Cardiac septum (tissue), 1 donor: ENCODE results near the gene NSMCE1. TPM values are rescaled to one million over a fixed set of nuclear protein-coding genes. Genes with fewer than 3 reads are reported as not detected.

Experiments
- DNase-seq: peaks from one replicate; pipeline ENCODE4 v3.0.0-alpha.2; 2020; ENCODE audit warnings: low spot score
- intact Hi-C: fragments of 100-400 bp; cut with DNase I; formaldehyde crosslinking; loops from one replicate; pipeline ENCODE4 v1.14.0; 2022
- long read RNA-seq: library from polyadenylated mRNA; unstranded; transcript quantifications from one replicate; pipeline ENCODE4 v2.0.0, GENCODE V29; 2021
- total RNA-seq: library from RNA; stranded (reverse); fragmentation: NEBNext Ultra II Directional; extraction: Animal tissue kit (Norgen Biotek cat#: 25700); gene quantifications from one replicate; pipeline ENCODE4 v1.2.1, GENCODE V29; 2021
- donor health status: DM: no; HTN: no; CAD: no.

Gene NSMCE1, protein sequence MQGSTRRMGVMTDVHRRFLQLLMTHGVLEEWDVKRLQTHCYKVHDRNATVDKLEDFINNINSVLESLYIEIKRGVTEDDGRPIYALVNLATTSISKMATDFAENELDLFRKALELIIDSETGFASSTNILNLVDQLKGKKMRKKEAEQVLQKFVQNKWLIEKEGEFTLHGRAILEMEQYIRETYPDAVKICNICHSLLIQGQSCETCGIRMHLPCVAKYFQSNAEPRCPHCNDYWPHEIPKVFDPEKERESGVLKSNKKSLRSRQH
- 27.2 TPM for total RNA-seq
- long read RNA-seq, transcript NSMCE1-201 (8 exons, 1,067 nt), result major isoform, 13 of 16 reads
- long read RNA-seq, partial matches to known transcripts, result 0 of 16 reads
- long read RNA-seq, other reads (novel, unspliced or antisense), result 2 of 16 reads

DNA sequence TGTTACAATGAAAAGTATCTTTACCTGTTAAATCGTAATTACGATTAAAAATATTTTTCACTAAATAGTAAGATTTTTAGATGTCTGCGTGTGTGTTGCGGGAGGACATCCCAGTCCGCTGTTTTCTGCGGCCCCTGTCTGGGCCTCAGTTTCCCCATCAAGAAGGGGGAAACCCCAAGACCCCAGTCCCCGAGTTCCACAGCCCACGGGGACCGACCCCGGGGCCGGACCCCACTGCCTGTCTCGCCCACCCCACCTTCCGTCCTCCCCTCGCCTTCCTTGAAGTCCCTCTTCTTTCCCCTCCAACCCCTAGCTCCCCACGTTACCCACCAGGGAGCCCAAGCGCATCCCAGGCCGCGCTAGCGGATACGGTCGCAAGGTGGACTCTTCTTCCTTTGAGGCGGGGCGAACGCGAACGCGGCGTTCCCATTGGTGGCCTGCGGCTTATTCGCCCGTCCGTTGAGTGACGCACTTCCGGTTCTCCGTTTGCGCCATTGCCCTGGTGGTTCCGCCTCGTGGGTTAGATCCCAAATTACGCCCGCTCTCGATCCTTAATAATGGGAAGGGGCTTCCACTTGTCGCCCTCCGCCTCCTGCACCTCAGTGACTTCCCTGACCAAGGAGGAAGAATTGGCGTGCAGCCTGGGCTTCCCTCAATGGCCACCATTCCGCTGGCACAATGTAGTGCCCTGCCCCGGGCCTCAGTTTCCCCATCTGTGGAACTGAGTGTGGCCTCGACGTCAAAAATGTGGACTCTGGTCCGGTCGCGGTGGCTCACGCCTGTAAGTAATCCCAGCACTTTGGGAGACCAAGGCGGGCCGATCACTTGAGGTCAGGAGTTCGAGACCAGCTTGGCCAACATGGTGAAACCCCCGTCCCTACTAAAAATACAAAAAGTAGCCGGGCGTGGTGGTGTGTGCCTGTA, at the start of gene NSMCE1:
Gene NSMCE1 (minus strand): TSS at position 397 of the 924 bp plus-strand sequence. CDS start 11,202 bp downstream, outside the sequence.
- intact Hi-C loops, result no loop called here
- peak; percentile 99 for DNase-seq

DNA sequence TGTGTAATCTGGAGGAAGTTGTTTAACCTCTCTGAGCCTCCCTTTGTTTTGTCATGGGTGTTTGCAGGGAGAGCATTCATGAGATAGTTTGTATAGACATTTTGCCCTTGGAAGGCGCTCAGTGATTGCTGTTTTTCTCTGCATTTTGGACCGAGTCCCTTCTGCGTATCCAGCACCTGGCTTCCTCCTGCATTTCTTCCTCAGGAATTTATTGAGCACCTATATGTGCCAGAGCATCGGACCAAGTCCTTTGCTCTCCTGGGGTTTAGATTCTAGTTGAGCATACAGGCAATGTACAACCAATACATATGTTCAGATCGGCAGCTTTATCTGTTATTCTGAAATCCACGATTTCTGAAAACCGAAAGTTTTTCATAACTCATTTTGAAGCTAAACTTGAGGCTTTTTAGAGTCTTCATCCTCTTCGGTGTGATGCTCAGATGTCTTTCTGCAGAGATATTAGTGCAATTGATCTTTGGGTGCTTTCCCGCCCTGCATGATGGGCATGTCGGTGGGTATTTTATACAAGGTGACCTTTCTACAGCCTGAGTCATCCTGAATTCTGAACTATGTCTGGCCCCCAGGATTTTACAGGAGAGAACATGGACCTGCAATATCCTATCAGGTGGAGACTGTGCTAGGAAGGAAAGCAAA, 49.3 kb upstream of the NSMCE1 start:
- intact Hi-C loops, result no loop called here
- peak; percentile 43 for DNase-seq

DNA sequence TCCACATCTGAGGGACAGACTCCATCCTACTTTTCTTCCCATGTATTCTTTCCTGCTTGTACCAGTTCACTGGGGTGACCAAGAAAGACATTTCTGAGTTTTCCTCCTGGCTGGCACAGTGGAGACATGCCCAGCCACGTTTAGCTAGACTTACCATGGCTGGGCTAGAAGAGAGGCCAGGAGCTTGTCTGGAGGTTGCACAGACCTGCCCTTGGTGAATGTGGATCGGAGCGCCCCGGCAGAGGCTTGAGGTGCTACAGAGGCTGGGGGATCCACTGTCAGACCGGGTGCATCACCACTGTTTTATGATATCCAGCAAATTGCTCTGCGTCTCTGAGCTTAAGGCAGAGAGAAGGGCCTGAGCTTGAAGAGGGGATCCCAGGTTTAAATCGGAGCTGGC, 48.7 kb upstream of the NSMCE1 start:
- intact Hi-C loops, result no loop called here
- DNase-seq, result peak; percentile 57

DNA sequence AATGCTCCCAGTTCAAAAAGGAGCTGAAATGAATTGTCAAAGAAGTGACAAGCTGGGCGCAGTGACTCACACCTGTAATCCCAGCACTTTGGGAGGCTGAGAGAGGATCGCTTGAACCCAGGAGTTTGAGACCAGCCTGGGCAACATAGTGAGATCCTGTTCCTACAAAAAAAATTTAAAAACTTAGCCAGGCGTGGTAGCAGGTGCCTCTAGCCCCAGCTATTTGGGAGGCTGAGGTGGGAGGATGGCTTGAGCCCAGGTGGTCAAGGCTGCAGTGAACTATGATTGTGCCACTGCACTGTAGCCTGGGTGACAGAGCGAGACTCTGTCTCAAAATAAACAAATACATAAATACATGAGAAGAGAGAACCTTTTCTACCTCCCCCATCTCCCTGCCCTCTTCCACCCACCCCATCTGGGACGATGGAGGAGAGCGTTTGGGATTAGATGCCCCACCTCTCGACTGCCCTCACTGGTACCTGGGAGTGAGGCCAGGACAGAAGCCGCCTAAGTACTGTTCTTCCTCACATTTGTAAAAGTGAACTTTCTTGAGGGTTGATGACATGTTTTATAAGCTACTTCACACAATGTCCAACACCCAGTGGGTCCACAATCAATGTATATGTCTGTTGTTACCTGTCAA, 47.6 kb upstream of the NSMCE1 start:
- intact Hi-C loops, result no loop called here
- DNase-seq, result peak; percentile 70

DNA sequence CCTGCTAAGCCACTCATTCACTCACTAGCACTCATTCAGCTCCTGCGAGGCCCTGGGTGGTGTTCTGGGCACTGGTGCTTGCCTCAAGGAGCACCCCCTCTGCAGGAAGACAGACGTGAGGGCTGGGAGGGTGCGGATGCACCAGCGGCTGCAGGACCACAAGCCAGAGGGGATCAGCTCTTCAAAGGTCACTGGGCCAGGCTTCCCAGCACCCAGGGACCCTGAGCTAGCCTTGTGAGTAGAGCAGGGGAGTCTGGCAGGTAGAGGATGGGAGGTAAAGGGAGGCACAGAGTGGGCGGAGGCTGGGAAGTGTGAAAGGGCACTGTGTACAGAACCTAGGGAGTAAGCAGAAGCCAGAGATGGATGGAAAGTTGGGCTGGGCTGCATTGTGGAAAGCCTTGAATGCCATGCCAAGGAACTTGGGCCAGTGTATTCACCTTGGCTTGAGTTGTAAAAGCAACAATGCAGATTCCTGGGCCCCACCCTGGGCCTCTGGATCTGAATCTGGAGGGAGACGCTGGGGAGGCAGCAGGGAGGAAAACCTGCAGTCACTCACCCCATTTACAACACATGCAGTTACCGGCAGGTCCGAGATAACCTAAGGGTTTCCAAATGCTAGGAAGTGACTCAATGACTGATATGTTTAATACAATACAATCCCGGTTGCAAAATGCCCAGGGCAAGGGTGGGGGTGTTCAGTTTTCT, 46.9 kb upstream of the NSMCE1 start:
- DNase-seq, result peak; percentile 85
- intact Hi-C loops, result loop anchor here (2.0 kb wide), 1 partner anchor 15 kb away; no protein-coding TSS in a partner anchor

DNA sequence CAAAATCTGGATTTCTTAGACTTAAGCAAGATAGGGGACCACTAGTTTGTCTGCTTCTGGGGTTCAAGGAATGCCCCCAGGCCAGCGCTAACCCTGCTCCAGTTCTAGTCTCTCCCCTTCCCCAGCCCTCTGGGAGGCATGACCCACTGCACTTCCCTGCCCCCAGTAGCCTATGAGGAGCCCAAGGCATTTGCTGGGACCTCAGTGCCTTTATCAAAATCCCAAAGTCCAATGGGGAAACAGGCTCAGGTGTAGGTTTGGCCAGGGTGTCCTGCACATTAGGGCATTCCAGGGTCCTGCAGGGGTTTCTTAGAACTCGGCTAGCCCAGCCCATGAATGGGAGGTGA, 46.4 kb upstream of the NSMCE1 start:
- DNase-seq, result peak; percentile 78
- intact Hi-C loops, result loop anchor here (2.0 to 5.0 kb wide), 2 partner anchors 16 to 78 kb away; no protein-coding TSS in a partner anchor

DNA sequence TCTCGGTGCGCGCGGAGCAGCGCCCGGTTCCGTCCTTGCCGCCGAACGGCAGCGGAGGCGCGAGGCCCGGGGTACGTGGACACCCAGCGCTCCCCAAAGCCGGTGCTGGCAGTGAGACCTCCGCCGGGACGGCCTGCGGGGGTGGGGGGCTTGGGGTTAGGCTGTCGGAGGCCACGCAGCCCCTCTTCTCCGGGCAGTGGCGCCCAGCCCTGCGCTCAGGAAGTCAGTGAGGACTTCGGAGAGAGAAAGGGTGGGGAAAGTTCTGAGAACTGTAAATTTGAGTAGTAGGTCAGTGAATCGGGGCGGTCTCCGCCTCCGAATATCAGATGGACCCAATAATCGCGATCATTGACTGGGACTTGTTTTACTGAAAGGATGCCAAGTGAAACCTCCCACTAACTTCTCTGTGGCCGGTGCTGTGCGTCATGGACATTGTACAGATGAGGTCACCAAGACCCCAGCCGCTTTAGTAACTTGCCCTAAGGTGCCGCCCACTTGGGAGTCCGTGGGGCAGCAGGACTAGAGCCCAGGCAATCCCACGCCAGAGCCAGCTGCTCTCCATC, 45.7 kb upstream of the NSMCE1 start:
- intact Hi-C loops, result loop anchor here (2.0 to 5.0 kb wide), 2 partner anchors 17 to 77 kb away; no protein-coding TSS in a partner anchor
- peak; percentile 86 for DNase-seq

DNA sequence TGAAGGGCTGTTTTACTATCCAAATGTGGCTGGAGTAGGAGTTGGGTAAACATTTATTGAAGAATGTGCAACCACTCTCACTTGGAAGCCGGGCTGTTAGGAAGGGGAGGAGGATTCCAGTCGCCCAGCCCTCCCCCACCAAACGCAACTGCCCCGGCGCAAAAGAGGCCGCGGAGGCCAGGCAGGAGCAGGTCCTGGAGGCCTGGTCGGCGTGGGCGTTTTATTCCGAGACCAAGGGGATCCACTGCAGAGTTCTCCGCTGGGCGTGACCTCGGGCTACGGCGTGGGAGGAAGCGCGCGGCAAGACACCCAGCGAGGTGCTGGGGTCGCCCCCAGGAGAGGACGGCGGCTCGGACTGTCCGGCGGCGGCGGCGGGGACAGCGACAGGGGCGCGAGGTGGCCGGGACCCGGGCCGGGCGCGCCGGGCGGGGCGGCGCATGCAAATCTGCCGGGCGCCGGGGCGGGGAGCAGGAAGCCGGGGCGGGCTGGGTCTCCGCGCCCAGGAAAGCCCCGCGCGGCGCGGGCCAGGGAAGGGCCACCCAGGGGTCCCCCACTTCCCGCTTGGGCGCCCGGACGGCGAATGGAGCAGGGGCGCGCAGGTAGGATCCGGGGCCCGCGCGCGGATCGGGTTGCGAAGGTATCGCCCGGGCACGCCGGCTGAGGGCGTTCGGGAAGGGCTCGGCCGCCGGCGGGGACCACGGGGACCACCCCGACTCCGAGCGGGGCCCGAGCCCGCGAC, 45.0 kb upstream of the NSMCE1 start, which contains the start of gene IL4R:
Gene IL4R (plus strand): TSS at position 553 of the 739 bp plus-strand sequence. CDS start 26,230 bp downstream, outside the sequence.
- intact Hi-C loops, result loop anchor here (2.0 to 5.0 kb wide), 2 partner anchors 17 to 76 kb away; no protein-coding TSS in a partner anchor
- peak; percentile 90 for DNase-seq

DNA sequence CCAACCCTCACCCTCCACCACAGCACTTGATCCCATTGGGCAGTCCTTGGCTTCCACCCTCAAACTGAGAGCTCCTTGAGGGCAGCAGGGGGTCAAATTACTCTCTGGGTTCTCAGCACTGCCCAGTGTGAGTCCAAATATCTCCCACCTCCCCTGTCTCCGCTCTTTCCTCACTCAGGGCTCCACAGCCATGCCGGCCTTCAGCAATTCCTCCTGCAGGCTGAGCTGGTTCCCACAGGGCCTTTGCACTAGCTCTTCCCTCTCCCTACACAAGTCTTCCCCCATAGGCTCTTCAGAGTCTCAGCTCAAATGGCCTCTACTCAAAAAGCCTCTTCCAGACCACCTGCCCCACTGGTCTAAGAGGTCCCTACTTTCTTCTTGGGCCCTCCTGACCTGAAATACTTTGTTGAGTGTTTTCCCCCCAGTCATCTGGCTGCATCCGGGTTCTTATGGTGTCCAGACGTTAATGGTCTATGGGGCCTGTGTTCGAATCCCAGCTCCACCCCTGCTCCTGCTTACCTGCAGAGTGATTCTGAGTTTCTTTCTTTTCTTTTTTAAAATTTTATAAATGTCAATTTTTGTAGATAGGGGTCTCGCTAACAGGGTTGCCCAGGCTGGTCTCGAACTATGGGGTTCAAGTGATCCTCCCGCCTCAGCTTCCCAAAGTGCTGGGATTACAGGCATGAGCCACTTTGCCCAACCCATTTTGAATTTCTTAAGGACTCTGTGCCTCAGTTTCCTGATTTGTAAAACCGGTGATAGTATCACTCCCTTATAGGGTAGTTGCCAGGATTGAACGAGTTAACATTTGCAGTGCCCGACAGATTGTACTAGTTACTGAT, 44.2 kb upstream of the NSMCE1 start:
- peak; percentile 38 for DNase-seq
- intact Hi-C loops, result loop anchor here (5.0 kb wide), 1 partner anchor 76 kb away; no protein-coding TSS in a partner anchor

DNA sequence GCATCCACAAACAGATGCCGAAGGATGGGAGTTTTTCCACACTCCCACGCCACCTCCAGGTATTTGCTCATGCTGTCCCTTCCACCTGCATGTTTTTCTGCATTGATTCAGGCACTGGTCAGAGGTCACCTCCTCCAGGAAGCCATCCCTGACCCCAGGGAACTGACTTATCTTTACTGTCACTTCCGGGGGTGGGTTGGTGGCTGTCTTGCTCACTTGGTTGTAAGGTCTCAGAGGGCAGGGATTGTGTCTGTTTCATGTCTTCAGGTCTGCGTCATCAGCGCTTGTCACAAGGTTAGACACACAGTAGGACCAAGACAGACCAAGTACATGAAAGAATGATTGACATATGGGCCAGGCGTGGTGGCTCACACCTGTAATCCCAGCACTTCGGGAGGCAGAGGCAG, 43.3 kb upstream of the NSMCE1 start:
- intact Hi-C loops, result loop anchor here (5.0 kb wide), 1 partner anchor 75 kb away; no protein-coding TSS in a partner anchor
- DNase-seq, result peak; percentile 33

DNA sequence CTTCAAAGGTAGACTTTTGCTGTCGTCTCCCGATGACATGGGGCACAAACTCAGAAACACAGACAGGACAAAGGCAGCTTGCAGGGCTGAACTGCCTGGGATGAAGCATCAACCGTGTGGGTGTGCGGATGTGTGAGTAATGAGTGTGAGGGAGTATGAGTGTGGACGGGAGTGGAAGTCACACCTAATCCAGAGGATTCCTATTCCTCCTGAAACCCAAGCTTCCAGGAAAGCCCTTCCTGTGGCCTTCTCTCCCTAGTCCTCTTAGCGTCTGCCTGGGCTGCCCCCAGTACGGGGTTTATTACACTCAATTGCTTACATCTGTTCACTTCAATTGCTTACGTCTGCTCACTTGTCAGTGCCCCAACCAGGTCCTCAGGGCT, 42.9 kb upstream of the NSMCE1 start:
- intact Hi-C loops, result loop anchor here (5.0 kb wide), 1 partner anchor 74 kb away; no protein-coding TSS in a partner anchor
- DNase-seq, result peak; percentile 39

DNA sequence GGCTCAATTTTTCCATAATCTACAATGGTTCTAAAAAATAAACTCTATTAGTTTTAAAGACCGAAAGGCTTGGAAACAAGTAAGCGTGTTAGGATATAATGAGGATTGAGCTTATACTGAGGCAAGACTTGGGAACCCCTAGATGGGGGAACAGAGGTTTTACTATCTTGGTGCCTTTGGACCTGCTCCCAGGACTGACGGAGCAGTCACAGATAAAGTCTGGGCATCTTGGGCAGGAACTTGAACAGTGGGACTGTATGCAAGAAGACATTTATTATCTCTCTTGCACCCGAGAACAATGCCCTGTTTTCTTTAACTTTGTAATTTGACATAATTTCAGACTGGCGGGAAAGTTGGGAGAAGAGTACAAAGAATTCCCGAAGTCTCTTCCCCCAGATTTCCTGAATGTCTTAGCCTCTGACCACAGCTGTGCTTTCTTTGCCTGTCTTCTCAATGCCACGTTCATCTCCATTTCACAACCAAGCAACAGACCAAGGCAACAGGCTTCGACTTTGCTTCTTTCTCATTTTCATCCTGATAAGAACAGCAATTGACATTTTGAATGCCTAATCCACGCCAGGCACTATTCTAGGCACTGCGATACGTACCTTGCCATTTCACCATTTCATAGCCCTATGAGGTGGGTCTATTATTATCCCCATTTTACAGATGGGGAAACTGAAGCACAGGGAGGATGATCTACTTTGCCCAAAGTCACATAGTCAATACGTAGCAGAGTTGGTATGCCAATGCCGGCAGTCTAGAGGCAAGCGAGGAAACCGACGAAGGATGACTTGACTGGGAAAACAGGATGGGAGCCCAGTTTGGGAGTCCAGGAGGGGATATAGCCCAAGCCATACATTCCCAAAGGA, 42.2 kb upstream of the NSMCE1 start:
- DNase-seq, result peak; percentile 22
- intact Hi-C loops, result loop anchor here (5.0 kb wide), 1 partner anchor 74 kb away; no protein-coding TSS in a partner anchor

DNA sequence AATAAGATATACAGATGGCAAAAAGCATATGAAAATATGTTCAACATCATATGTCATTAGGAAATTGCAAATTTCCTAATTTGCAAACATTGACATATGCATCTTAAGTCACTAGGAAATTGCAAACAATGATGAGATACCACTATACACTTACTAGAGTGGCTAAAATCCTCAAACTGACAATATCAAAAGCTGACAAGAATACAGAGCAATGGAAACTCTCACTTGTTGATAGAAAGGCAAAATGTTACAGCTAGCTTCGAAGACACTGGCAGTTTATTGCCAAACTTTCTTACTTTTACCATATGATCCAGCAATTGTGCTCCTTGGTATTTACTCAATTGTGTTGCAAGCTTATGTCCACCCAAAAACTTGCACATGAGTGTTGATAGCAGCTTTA, 40.2 kb upstream of the NSMCE1 start:
- intact Hi-C loops, result no loop called here
- no peak for DNase-seq

DNA sequence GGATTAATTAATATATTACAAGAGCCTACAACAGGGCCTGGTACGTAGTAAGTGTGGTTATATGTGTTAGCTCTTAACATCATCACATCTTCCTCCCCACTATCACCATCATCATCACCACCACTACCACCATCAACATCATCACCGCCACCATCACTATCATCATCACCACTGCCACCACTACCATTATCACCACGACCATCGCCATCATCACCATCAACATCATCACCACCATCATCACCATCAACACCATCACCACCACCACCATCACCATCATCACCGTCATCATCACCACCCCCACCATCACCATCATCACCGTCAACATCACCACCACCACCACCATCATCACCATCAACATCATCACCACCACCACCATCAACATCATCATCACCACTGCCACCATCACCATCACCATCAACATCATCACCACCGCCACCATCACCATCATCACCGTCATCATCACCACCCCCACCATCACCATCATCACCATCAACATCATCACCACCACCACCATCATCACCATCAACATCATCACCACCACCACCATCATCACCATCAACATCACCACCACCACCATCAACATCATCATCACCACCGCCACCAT, 37.4 kb upstream of the NSMCE1 start:
- intact Hi-C loops, result no loop called here
- DNase-seq, result peak; percentile 33
